Body of pancreas (tissue), 4 donors: ENCODE measurements around the gene TEX26.

Experiments
- CTCF ChIP-seq, 7 experiments: fragments of 450-650 bp in 4 of 7; fragments of 200-600 bp in 3 of 7; sonication (generic) in 3 of 7; IDR thresholded peaks; one replicate each; pipeline ENCODE4 v1.5.1; 2016 to 2019; ENCODE audit warnings: antibody characterized with exemption in 7 of 7
- POLR2A ChIP-seq, 3 donors: fragments of 450-650 bp; IDR thresholded peaks; one replicate each; pipeline ENCODE4 v1.6.1; 2016; ENCODE audit warnings: antibody characterized with exemption in 3 of 3, mild to moderate bottlenecking in 2 of 3

- no peak for TF ChIP-seq CTCF (IDR thresholded peaks at IDR 0.05)
- TF ChIP-seq POLR2A (IDR thresholded peaks at IDR 0.05), result no peak
Observed at GRCh38 chr13:30926781-30927180, 5.7 kb upstream of the TEX26 start.
